Measurements from ENCODE around the gene NEDD4L. TPM values are rescaled to one million over a fixed set of nuclear protein-coding genes. Genes with fewer than 3 reads are reported as not detected.

The NEDD4L gene
- total and polyA plus RNA-seq, 12 donors: 17.8 to 110 (median 37.6) TPM

GRCh38 chr18:58216071-58216481 lies 172.1 kb downstream of the NEDD4L start:
- Histone ChIP-seq H3K9me3 (replicated peaks in 1 of 3) (no peaks in the 10 kb centered on the region), H3K4me1 (replicated peaks in 1 of 2) (peaks cover 4 to 11% of the 10 kb centered on the region in 2 donors), H3K27ac (peak overlapping the region in 1 of 5 donors; percentile 42), H3K27me3 (no peaks in the 10 kb centered on the region), H3K4me3 (no peak overlapping the region), H3K36me3 (replicated peaks in 1 of 2) (no peaks in the 10 kb centered on the region)
- TF ChIP-seq CTCF (IDR thresholded peaks at IDR 0.05): no peak
- no peak for TF ChIP-seq POLR2A (IDR thresholded peaks at IDR 0.05)
- DNase-seq: peak in 5 of 7 donors; percentile 36 to 62 (median 47)
- WGBS, 4 donors: 35 to 47% (median 37%) methylated on average over 3 of the region's 3 CpGs
- intact Hi-C loops (cut with DNase I): no loop called here

GRCh38 chr18:58217052-58217451 lies 173.0 kb downstream of the NEDD4L start:
- H3K27ac ChIP-seq: no peak overlapping the region
- intact Hi-C loops (cut with DNase I): no loop called here
- DNase-seq: no peak
- no peaks in the 10 kb centered on the region for H3K27me3 ChIP-seq
- TF ChIP-seq POLR2A (IDR thresholded peaks at IDR 0.05) (no peak), CTCF (IDR thresholded peaks at IDR 0.05) (no peak)
- H3K36me3 ChIP-seq (replicated peaks in 1 of 2): no peaks in the 10 kb centered on the region
- peaks cover 4 to 14% of the 10 kb centered on the region in 2 donors for H3K4me1 ChIP-seq (replicated peaks in 1 of 2)
- 73 to 81% (median 79%) methylated on average over 3 of the region's 3 CpGs for WGBS, 4 donors
- H3K4me3 ChIP-seq: no peak overlapping the region
- H3K9me3 ChIP-seq (replicated peaks in 1 of 3): no peaks in the 10 kb centered on the region

GRCh38 chr18:58218117-58218516 lies 174.1 kb downstream of the NEDD4L start:
- intact Hi-C loops (cut with DNase I): no loop called here
- Histone ChIP-seq H3K36me3 (replicated peaks in 1 of 2) (no peaks in the 10 kb centered on the region), H3K27me3 (no peaks in the 10 kb centered on the region), H3K4me1 (replicated peaks in 1 of 2) (peaks cover 4 to 23% of the 10 kb centered on the region in 2 donors), H3K27ac (no peak overlapping the region), H3K4me3 (no peak overlapping the region), H3K9me3 (replicated peaks in 1 of 3) (no peaks in the 10 kb centered on the region)
- no peak for DNase-seq
- 76 to 85% (median 80%) methylated on average over 1 of the region's 1 CpG for WGBS, 4 donors
- TF ChIP-seq CTCF (IDR thresholded peaks at IDR 0.05) (no peak), POLR2A (IDR thresholded peaks at IDR 0.05) (no peak)

- DNase-seq: peak in 1 of 7 donors; percentile 13
- intact Hi-C loops (cut with DNase I): no loop called here
- Histone ChIP-seq H3K4me3 (no peak overlapping the region), H3K27me3 (no peaks in the 10 kb centered on the region), H3K9me3 (replicated peaks in 1 of 3) (no peaks in the 10 kb centered on the region), H3K36me3 (replicated peaks in 1 of 2) (no peaks in the 10 kb centered on the region), H3K27ac (no peak overlapping the region), H3K4me1 (replicated peaks in 1 of 2) (peaks cover 13 to 34% of the 10 kb centered on the region in 2 donors)
- 92 to 94% (median 93%) methylated on average over 12 of the region's 12 CpGs for WGBS, 4 donors
- no peak for TF ChIP-seq CTCF (IDR thresholded peaks at IDR 0.05)
- no peak for TF ChIP-seq POLR2A (IDR thresholded peaks at IDR 0.05)
Measured at GRCh38 chr18:58221060-58221725, 177.2 kb downstream of the NEDD4L start.

All from adrenal gland (tissue), 12 donors.